Cerebellar cortex (tissue), 1 donor: ENCODE data around the gene TEDC1.

ENCODE experiments used
- DNase-seq: peaks from one replicate; pipeline ENCODE4 v3.0.0-alpha.2; 2015; ENCODE audit warnings: low spot score

Gene TEDC1

GRCh38 chr14:105484069-105484996 is 6.7 kb upstream of the TEDC1 start:
- DNase-seq: no peak

DNA sequence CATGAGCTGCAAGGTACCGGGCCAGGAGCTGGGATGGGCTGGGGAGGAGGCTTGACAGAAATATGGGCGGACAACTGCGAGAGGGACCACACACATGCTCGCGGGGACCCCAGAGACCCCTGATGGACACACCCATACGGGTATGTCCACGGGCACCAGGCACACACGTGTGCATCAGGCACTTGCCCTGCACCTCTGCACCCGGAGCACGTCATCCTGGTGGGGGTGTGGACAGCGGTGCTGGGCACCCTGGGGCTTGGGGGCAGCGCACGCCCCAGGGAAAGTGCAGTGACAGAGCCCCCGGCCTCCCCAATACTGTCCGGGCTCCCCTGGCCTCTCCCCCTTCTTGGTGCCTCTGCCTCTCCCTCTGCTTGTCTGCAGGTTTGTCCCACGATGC is 6.1 kb upstream of the TEDC1 start:
- no peak for DNase-seq

- peak; percentile 47 for DNase-seq
Observed at GRCh38 chr14:105485739-105486162, 5.3 kb upstream of the TEDC1 start.

- DNase-seq: no peak
Observed at GRCh38 chr14:105486163-105486973, 4.7 kb upstream of the TEDC1 start, which contains the start of gene CRIP1. Gene CRIP1, plus strand, starts transcription at chr14:105486886. Its CDS starts 374 bp downstream, at chr14:105487260.

GRCh38 chr14:105486974-105487448 is 4.0 kb upstream of the TEDC1 start:
- no peak for DNase-seq

DNA sequence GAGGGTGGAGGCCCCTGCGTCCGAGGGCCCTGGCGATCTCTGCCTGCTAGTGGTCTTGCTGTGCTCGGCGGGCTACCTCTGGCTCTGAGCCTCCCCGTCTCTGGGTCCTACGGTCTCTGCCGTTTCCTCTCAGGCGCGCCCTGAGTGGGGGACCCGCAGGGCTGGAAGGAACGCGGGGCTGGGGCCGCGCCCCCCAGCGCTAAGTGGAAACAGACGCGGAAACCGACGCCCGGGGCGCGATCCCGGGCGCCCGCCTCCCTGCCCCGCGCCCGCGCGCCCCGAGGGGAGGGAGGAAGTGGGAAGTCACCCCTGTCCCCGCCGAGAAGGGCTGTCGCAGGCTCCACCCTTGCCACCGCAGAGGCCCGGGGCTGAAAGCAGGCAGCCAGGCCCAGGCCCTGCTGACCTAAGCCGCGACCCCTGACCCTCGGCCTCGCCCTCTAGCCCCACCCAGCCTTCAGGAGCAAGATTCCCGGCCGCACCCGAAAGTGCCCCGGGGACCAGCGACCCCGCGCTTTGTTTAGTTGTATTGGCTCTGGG is 3.5 kb upstream of the TEDC1 start:
- DNase-seq: no peak

DNA sequence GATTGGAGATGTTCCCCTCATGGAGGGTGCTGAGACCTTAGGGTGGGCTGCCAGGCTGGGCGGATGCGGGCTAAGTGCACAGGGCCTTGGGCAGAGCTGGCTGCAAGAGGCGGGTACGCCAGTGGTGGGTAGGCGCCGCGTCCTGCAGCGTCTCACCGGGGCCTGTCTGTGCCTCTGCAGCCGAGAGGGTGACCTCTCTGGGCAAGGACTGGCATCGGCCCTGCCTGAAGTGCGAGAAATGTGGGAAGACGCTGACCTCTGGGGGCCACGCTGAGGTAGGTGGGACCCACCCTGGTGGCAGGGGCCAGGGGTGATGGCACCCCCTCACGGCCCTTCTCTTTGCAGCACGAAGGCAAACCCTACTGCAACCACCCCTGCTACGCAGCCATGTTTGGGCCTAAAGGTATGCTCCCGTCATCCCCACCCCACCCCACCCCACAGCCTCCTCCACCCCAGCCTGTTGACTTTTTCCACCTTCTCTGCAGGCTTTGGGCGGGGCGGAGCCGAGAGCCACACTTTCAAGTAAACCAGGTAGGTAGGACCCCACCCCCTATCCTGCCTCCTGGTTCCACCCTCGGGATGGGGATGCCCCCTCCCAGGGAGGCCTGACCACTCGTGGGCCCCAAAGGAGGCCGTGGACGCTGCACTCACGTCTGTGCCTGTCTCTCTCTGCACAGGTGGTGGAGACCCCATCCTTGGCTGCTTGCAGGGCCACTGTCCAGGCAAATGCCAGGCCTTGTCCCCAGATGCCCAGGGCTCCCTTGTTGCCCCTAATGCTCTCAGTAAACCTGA is 2.9 kb upstream of the TEDC1 start:
- DNase-seq: no peak

GRCh38 chr14:105488781-105489541 is 2.1 kb upstream of the TEDC1 start:
- DNase-seq: no peak

- DNase-seq: peak; percentile 93
Observed at GRCh38 chr14:105489542-105490266, 1.3 kb upstream of the TEDC1 start.

- no peak for DNase-seq
Observed at GRCh38 chr14:105490267-105490571, 827 bp upstream of the TEDC1 start.

DNA sequence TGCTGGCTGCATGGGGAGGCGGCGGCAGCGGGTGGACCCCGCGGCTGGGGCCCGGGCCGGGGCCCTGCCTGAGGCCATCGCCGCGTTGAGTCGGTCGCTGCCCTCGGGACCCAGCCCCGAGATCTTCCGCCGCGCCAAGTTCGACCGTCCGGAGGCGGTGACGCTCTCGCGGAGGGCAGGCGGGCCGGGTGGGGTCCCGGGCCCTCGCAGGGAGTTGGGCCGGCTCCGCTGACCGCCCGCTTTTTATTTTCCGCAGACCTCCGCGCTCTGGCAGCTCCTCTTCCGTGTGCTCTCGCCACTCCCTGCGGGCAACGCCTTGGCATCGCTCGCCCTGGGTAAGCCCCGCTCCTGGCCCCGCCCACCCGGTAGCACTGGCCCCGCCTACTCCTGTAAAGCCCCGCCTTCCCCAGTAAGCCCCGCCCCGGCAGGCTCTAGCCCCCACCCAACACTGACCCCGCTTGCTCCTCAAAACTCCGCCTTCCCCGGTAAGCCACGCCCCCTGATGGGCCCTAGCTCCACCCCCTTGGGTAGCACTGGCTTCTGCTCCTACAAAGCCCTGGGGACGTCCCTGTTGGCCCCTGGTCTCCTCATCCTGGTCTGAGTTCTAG is 424 bp downstream of the TEDC1 start:
- DNase-seq: peak; percentile 58

- no peak for DNase-seq
Observed at GRCh38 chr14:105492031-105492970, 1.3 kb downstream of the TEDC1 start.

- no peak for DNase-seq
Observed at GRCh38 chr14:105492971-105493871, 2.2 kb downstream of the TEDC1 start.

DNA sequence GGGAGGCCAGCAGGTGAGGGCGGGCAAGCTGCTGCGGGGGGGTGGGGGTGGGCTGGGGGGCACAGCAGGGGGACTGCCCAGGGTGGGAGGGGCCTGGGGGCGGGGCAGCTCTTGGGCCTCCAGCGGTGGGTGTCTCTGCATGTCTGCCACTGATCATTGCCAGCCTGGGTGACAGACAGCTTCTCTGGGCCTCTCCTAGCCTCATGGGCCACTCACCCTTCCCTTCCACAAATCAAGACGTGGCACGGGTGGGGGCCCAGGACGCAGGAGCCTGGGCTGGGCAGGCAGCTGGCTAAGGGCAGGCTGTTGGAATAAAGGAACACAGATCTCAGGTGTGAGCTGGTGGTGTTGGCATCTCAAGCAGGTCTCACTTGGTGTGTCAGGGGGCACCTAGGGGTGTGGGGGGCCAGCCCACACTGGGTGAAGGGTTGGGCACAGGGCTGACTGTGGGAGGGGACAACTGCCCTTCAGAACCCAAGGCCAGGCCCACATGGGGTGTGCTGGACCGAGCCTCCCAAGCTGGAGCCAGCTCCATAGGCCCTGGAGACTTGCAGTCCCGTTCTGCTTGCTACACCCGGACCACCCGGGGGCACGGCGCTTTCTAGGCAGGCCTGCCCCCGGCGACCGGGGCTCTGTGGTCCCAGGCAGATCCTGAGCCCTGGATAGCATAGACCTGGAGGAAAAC is 3.0 kb downstream of the TEDC1 start:
- DNase-seq: no peak

- DNase-seq: no peak
Observed at GRCh38 chr14:105494606-105494929, 3.5 kb downstream of the TEDC1 start.

DNA sequence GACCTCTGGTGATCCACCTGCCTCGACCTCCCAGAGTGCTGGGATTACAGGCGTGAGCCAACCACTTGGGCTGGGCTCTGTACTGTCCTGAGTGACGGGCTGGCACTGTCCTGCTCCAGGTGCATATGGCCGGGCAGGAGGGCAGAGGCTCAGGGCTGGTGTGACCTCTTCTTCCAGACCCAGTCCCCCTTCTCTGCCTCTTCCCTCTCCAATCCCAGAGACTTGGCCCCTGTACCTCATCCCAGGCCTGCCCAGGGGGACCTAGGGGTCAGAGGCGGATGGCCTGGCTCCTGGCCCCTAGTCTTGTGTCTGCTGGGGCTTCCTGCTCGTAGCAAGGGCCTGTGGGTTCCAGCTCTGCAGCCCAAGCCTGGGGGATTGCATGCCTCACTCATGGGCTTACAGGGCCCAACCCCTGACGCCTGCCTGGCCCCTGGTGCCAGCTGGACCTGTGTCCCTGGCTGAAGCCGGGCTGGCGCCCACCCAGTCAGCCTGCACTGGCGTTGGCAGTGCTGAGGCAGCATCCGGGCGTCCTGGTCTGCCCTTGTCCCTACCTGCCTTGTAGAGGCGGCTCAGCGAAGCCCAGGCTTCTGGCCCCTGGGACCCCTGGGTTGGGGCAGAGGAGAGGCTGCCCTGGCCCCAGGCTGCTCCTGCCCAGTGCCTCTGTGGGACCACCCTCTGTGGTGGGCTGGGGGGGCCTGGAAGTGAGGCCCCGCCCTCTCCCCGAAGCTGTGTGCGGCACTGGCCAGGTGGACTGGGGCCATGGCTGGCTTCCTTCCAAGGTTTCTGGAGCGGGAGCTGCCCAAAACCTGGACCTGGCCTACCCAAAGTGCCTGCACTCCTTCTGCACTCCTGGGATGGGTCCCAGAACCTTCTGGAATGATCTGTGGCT is 4.3 kb downstream of the TEDC1 start:
- peak; percentile 48 for DNase-seq
